Natural killer cell (primary cell): Measurements from ENCODE around the gene TNFRSF17. TPM values are rescaled to one million over a fixed set of nuclear protein-coding genes. Genes with fewer than 3 reads are reported as not detected.
"Not testable (repeated sequence)": the region's sequence is repeated elsewhere in the genome, so short reads cannot be mapped to it uniquely, and the experiment has no call there.

Experiments
- ATAC-seq, 3 donors: fragments of 150-1000 bp in 2 of 3; fragments of 200-7000 bp in 1 of 3; cut with Tn5 transposase; 1 replicate in 1 of 3; 2 replicates in 2 of 3; pipeline ENCODE4 v1.10.0; 2021; ENCODE audit warnings: mild to moderate bottlenecking in 2 of 3, moderate library complexity in 2 of 3
- DNase-seq, 2 donors: peaks; one replicate each; pipeline versions ENCODE4 v3.0.0 to v3.0.0-alpha.2; 2013 to 2021; ENCODE audit warnings: mixed read lengths in 1 of 2
- H3K27ac ChIP-seq: one replicate; pipeline ENCODE4 v1.5.1; 2013; ENCODE audit warnings: mild to moderate bottlenecking, low read length
- H3K27me3 ChIP-seq: one replicate; pipeline ENCODE4 v1.6.1; 2013; ENCODE audit warnings: low read length; ENCODE audit not compliant: control insufficient read depth, insufficient read depth
- H3K36me3 ChIP-seq: one replicate; pipeline ENCODE4 v1.6.1; 2013; ENCODE audit warnings: low read length; ENCODE audit not compliant: control insufficient read depth, insufficient read depth
- H3K4me1 ChIP-seq: one replicate; pipeline ENCODE4 v1.6.1; 2013; ENCODE audit warnings: low read length; ENCODE audit not compliant: control insufficient read depth, insufficient read depth
- H3K4me3 ChIP-seq: one replicate; pipeline ENCODE4 v1.5.1; 2013; ENCODE audit warnings: low read length
- H3K9me3 ChIP-seq: one replicate; pipeline ENCODE4 v1.6.1; 2013; ENCODE audit warnings: low read length; ENCODE audit not compliant: control insufficient read depth, insufficient read depth
- H3K27ac Mint-ChIP-seq, 2 donors: one replicate each; pipeline ENCODE4 v1.8.0; 2022; ENCODE audit warnings: mild to moderate bottlenecking in 2 of 2, mixed read lengths in 2 of 2, moderate library complexity in 1 of 2
- H3K27me3 Mint-ChIP-seq, 2 donors: one replicate each; pipeline ENCODE4 v1.8.0; 2022; ENCODE audit warnings: low read depth in 2 of 2, mixed read lengths in 2 of 2
- H3K36me3 Mint-ChIP-seq: one replicate; pipeline ENCODE4 v1.8.0; 2022; ENCODE audit warnings: mixed read lengths
- H3K4me1 Mint-ChIP-seq, 2 donors: one replicate each; pipeline ENCODE4 v1.8.0; 2022; ENCODE audit warnings: mixed read lengths in 2 of 2
- H3K4me3 Mint-ChIP-seq: one replicate; pipeline ENCODE4 v1.8.0; 2022; ENCODE audit warnings: mild to moderate bottlenecking, moderate library complexity, mixed read lengths
- H3K9me3 Mint-ChIP-seq, 2 donors: one replicate each; pipeline ENCODE4 v1.8.0; 2022; ENCODE audit warnings: mixed read lengths in 2 of 2
- CTCF ChIP-seq: fragments of 200-600 bp; IDR thresholded peaks from one replicate; pipeline ENCODE4 v1.8.0; 2022; ENCODE audit warnings: antibody characterized with exemption
- WGBS: methylation state at CpG from one replicate; pipeline ENCODE4 v1.1.7; 2013; ENCODE audit warnings: missing lambda C conversion rate; ENCODE audit not compliant: insufficient coverage; 5-methylcytosine and 5-hydroxymethylcytosine counted together
- intact Hi-C: fragments of 100-400 bp; cut with micrococcal nuclease; formaldehyde crosslinking; loops from one replicate; pipeline ENCODE4 v1.14.2; 2022
- total RNA-seq, 4 donors: library from RNA; stranded (reverse); fragments of 120-200 nt in 1 of 4; gene quantifications; one replicate each; pipeline versions ENCODE4 v1.2.3 to v1.2.4, GENCODE V29; 2013 to 2022

The TNFRSF17 gene
- total RNA-seq, 3 donors from 2014 or later (not counting 1 experiment from before 2014, with no cell fraction given) = 6.6 TPM; not detected in 2

- 93% methylated on average over 10 of the region's 10 CpGs for WGBS
These were observed 7.2 kb upstream of the TNFRSF17 start for GRCh38 chr16:11957591-11958395.

GRCh38 chr16:11962457-11962856, 2.6 kb upstream of the TNFRSF17 start:
- intact Hi-C loops, H3K27me3 Mint-ChIP-seq, H3K27me3 ChIP-seq, ATAC-seq, H3K4me3 ChIP-seq, H3K36me3 ChIP-seq, H3K9me3 ChIP-seq, H3K27ac ChIP-seq, H3K9me3 Mint-ChIP-seq, H3K4me1 ChIP-seq, DNase-seq, H3K4me1 Mint-ChIP-seq, H3K4me3 Mint-ChIP-seq, H3K27ac Mint-ChIP-seq, H3K36me3 Mint-ChIP-seq: not testable (repeated sequence)
- 82% methylated on average over 5 of the region's 5 CpGs for WGBS

More at GRCh38 chr16:11957591-11958395, 7.2 kb upstream of the TNFRSF17 start:
- Histone ChIP-seq H3K27ac (no peak overlapping the region), H3K4me3 (no peak overlapping the region), H3K4me1 (no peaks in the 10 kb centered on the region), H3K36me3 (no peaks in the 10 kb centered on the region), H3K9me3 (no peaks in the 10 kb centered on the region), H3K27me3 (no peaks in the 10 kb centered on the region)
- intact Hi-C loops = no loop called here
- Mint-ChIP-seq H3K4me1 (no peaks in the 10 kb centered on the region), H3K27ac (no peak overlapping the region), H3K9me3 (no peaks in the 10 kb centered on the region), H3K36me3 (no peaks in the 10 kb centered on the region), H3K27me3 (no peaks in the 10 kb centered on the region), H3K4me3 (no peak overlapping the region)
- ATAC-seq = no peak
- no peak for DNase-seq
- no peak for TF ChIP-seq CTCF

GRCh38 chr16:11962978-11963377, 2.0 kb upstream of the TNFRSF17 start:
- DNase-seq, H3K27me3 Mint-ChIP-seq, H3K36me3 Mint-ChIP-seq, ATAC-seq, H3K4me3 ChIP-seq, H3K9me3 ChIP-seq, H3K4me1 Mint-ChIP-seq, H3K4me3 Mint-ChIP-seq, H3K27me3 ChIP-seq, H3K27ac ChIP-seq, H3K4me1 ChIP-seq, H3K36me3 ChIP-seq, intact Hi-C loops, H3K27ac Mint-ChIP-seq, H3K9me3 Mint-ChIP-seq: not testable (repeated sequence)
- 84% methylated on average over 11 of the region's 11 CpGs for WGBS

GRCh38 chr16:11963706-11964105, 1.3 kb upstream of the TNFRSF17 start:
- Mint-ChIP-seq H3K9me3 (no peaks in the 10 kb centered on the region), H3K4me3 (no peak overlapping the region), H3K4me1 (no peaks in the 10 kb centered on the region), H3K36me3 (no peaks in the 10 kb centered on the region), H3K27me3 (no peaks in the 10 kb centered on the region), H3K27ac (no peak overlapping the region)
- H3K9me3 ChIP-seq = no peaks in the 10 kb centered on the region
- ATAC-seq = no peak
- intact Hi-C loops = no loop called here
- no peak for TF ChIP-seq CTCF
- WGBS = 93% methylated on average over 5 of the region's 6 CpGs
- H3K4me1 ChIP-seq = no peaks in the 10 kb centered on the region
- H3K36me3 ChIP-seq = no peaks in the 10 kb centered on the region
- H3K4me3 ChIP-seq = no peak overlapping the region
- DNase-seq = no peak
- no peaks in the 10 kb centered on the region for H3K27me3 ChIP-seq
- H3K27ac ChIP-seq = no peak overlapping the region
